Type B pancreatic cell (in vitro differentiated cells): ENCODE data around the gene TRIO. TPM values are rescaled to one million over a fixed set of nuclear protein-coding genes. Genes with fewer than 3 reads are reported as not detected.
A peak's percentile ranks its signal among the peaks of the same experiment; 100 is the strongest.

Source experiments
- DNase-seq: peaks from one replicate; pipeline ENCODE4 v3.0.0; 2021; ENCODE audit warnings: mixed read lengths; ENCODE audit not compliant: unreplicated experiment; ENCODE audit errors: extremely low spot score
- H3K27ac Mint-ChIP-seq: 2 replicates; pipeline ENCODE4 v1.8.0; 2021; ENCODE audit warnings: mild to moderate bottlenecking, mixed read lengths
- H3K27me3 Mint-ChIP-seq: 2 replicates; pipeline ENCODE4 v1.8.0; 2021; ENCODE audit warnings: mixed read lengths
- H3K36me3 Mint-ChIP-seq: 2 replicates; pipeline ENCODE4 v1.8.0; 2021; ENCODE audit warnings: mixed read lengths
- H3K4me1 Mint-ChIP-seq: one replicate; pipeline ENCODE4 v1.8.0; 2021; ENCODE audit warnings: mixed read lengths; ENCODE audit not compliant: unreplicated experiment
- H3K4me3 Mint-ChIP-seq: 2 replicates; pipeline ENCODE4 v1.8.0; 2021; ENCODE audit warnings: mild to moderate bottlenecking, mixed read lengths
- H3K9me3 Mint-ChIP-seq: 2 replicates; pipeline ENCODE4 v1.8.0; 2021; ENCODE audit warnings: mixed read lengths
- total RNA-seq: library from RNA; stranded (reverse); gene quantifications from 2 replicates; pipeline ENCODE4 v1.2.1, GENCODE V29; 2021; ENCODE audit warnings: low replicate concordance
- TF ChIP-seq, protein P1 (sequence below): fragments of 200-600 bp; sonication (generic); conservative IDR thresholded peaks from 2 replicates; pipeline ENCODE4 v1.5.0; 2021; ENCODE audit warnings: antibody characterized with exemption, mild to moderate bottlenecking

Gene TRIO
- total RNA-seq, 1 donor from 2014 or later = 145 TPM

DNA sequence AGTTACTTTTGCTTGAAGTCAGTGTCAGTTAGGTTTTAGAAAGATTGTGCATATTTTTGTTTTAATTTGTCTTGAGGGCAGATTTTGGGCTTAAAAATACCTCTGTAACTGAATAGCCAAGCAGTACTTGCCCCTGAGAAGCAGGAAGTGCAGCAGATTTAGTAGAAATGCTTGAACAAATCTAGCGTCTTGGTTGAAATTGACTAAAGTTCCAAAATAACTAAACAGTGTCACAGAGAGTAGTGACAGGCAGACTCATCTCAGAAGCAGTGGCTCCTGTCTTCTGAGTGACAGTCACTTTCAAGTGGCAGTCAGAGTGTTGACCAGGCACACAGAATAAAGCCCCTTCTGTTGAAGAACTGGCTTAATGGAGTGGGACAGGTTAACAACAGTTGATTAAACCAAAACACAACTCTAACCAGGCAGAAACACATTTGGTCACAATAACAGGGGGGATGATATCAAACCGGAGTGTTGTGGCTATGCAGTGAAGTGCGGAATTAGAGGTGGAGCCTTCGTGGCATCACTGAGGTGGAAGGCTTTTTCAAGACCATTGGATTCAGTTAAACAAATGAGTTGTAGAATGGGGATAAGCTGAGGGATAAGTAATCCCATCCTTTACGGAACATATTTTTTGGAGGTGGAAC lies 29.1 kb downstream of the TRIO start:
- no peak for DNase-seq
- Mint-ChIP-seq H3K36me3 (peaks cover 3% of the 10 kb centered on the region), H3K4me3 (peak overlapping the region; percentile 6), H3K4me1 (peaks cover 57% of the 10 kb centered on the region), H3K27ac (no peak overlapping the region), H3K9me3 (no peaks in the 10 kb centered on the region), H3K27me3 (no peaks in the 10 kb centered on the region)
- TF ChIP-seq, protein P1, sequence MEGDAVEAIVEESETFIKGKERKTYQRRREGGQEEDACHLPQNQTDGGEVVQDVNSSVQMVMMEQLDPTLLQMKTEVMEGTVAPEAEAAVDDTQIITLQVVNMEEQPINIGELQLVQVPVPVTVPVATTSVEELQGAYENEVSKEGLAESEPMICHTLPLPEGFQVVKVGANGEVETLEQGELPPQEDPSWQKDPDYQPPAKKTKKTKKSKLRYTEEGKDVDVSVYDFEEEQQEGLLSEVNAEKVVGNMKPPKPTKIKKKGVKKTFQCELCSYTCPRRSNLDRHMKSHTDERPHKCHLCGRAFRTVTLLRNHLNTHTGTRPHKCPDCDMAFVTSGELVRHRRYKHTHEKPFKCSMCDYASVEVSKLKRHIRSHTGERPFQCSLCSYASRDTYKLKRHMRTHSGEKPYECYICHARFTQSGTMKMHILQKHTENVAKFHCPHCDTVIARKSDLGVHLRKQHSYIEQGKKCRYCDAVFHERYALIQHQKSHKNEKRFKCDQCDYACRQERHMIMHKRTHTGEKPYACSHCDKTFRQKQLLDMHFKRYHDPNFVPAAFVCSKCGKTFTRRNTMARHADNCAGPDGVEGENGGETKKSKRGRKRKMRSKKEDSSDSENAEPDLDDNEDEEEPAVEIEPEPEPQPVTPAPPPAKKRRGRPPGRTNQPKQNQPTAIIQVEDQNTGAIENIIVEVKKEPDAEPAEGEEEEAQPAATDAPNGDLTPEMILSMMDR = no peak

DNA sequence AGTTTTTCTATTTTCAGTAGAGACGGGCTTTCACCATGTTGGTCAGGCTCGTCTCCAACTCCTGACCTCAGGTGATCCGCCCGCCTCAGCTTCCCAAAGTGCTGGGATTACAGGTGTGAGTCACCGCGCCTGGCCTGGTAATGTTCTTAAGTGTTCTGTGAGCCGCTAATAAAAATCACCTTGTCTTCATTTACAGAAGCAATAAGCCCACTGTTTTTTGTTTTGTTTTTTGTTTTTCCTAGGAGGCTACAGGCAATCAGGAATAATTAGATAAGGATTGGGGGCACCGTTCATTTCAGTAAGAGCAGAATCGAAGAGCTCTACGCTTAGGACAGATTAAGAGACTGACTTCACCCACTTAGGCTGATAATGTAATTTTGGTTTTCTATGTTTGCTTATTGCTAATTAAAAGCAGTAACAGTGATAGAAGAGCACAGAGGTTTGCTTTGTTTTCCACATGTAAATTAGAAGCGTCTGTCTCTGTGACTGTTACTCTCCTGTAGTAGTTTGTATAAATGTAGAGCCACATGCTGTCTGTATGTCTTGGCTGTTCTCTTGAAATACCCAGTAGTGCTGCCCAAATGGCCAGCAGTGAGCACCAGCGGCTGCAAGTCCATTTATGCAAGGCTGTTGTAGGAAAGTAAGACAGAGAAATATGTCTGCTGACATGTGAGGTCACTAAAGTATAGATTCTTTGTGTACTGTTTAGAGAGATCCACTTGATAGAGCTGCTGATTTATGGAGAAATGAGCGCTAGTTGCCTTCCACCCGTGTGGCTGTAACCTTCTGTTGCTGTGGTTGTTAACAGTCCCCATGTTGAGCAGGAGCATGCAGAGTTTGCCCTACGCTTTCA lies 30.5 kb downstream of the TRIO start:
- H3K27ac Mint-ChIP-seq = peak overlapping the region; percentile 41
- peak overlapping the region; percentile 70 for H3K4me3 Mint-ChIP-seq
- TF ChIP-seq, protein P1 = no peak
- H3K4me1 Mint-ChIP-seq = peaks cover 66% of the 10 kb centered on the region
- no peak for DNase-seq
- no peaks in the 10 kb centered on the region for H3K9me3 Mint-ChIP-seq
- peaks cover 1% of the 10 kb centered on the region for H3K36me3 Mint-ChIP-seq
- no peaks in the 10 kb centered on the region for H3K27me3 Mint-ChIP-seq

DNA sequence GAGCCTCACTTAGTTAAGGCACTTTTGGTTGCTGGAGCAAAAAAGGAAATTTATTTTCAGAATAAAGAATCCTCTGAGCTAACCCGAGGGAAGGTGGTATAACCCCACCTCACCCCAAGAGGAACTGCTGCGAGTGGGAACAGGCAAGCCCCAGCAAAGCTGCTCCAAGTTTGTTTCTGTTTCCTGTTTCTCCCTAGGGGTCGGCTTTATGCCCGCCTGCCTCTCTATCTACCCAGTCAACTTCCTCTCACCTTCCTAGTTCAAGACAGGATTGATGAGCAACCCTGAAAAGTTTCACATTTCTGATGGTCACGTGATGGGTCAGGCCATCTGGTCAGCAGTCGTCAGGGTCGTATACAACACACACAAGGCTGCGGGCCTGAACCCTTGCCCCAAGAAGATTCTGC lies 31.1 kb downstream of the TRIO start:
- Mint-ChIP-seq H3K9me3 (no peaks in the 10 kb centered on the region), H3K4me1 (peaks cover 67% of the 10 kb centered on the region), H3K4me3 (peak overlapping the region; percentile 70), H3K36me3 (no peaks in the 10 kb centered on the region), H3K27me3 (no peaks in the 10 kb centered on the region), H3K27ac (peak overlapping the region; percentile 41)
- DNase-seq = no peak
- TF ChIP-seq, protein P1 = no peak

DNA sequence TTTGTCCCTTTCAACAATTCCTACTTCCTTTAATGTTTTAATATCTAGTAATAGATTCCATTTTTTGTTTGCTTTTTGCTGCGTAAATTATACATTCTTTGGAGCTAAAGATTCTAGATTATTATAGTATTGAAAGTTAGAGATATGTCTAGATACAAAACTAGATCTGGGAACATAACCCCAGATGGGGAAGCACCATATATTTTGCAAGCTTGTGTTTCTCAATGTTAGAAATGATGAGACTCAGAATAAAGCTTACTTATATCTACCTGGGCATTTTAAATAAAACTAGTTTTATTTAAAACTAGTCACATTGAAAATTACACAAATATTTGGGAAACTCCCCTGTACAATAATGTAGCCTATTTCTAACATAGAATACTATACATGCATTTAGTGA lies 32.2 kb downstream of the TRIO start:
- Mint-ChIP-seq H3K27me3 (no peaks in the 10 kb centered on the region), H3K9me3 (no peaks in the 10 kb centered on the region), H3K27ac (no peak overlapping the region), H3K4me3 (no peak overlapping the region), H3K36me3 (no peaks in the 10 kb centered on the region), H3K4me1 (peaks cover 63% of the 10 kb centered on the region)
- TF ChIP-seq, protein P1 = no peak
- no peak for DNase-seq

DNA sequence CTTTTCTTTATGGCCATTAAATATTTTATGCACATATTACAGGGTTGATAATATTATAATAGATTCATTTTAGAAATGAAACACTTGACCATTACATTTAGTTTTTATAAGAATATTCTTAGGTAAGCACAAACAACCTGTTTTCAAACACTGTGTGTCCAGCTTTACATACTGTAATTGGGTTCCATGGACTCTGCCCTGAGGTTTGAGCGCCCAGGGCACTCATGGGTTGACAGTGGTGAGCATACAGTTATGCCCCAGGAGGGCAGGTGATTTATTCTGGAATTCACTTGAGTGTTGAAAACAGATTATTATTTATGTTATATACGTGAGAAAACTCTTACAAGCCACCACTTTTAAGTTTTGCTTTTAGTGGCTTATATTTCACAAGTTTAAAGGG lies 33.7 kb downstream of the TRIO start:
- no peak for DNase-seq
- Mint-ChIP-seq H3K36me3 (no peaks in the 10 kb centered on the region), H3K27me3 (no peaks in the 10 kb centered on the region), H3K9me3 (no peaks in the 10 kb centered on the region), H3K4me3 (no peak overlapping the region), H3K27ac (no peak overlapping the region), H3K4me1 (peaks cover 63% of the 10 kb centered on the region)
- TF ChIP-seq, protein P1 = no peak
